Transverse colon (tissue), 4 donors: ENCODE measurements around the gene RGPD8.

Experiments used
- CTCF ChIP-seq, 5 experiments: fragments of 200-600 bp in 3 of 5; fragments of 450-650 bp in 2 of 5; sonication (generic) in 3 of 5; IDR thresholded peaks; 1 replicate in 2 of 5; 2 replicates in 3 of 5; pipeline ENCODE4 v1.5.1; 2016 to 2017; ENCODE audit warnings: antibody characterized with exemption in 5 of 5, inconsistent platforms in 3 of 5, mild to moderate bottlenecking in 2 of 5, moderate library complexity in 1 of 5
- EP300 ChIP-seq: sonication (generic); formaldehyde crosslinking; IDR thresholded peaks from one replicate; pipeline ENCODE4 v1.6.1; 2017; ENCODE audit warnings: antibody characterized with exemption, low read depth
- POLR2A ChIP-seq: fragments of 450-650 bp; IDR thresholded peaks from one replicate; pipeline ENCODE4 v1.6.1; 2016; ENCODE audit warnings: antibody characterized with exemption, mild to moderate bottlenecking, moderate library complexity
- POLR2AphosphoS5 ChIP-seq, 3 donors: sonication (generic); formaldehyde crosslinking; IDR thresholded peaks; one replicate each; pipeline ENCODE4 v1.6.1; 2016; ENCODE audit warnings: antibody characterized with exemption in 3 of 3

GRCh38 chr2:112345030-112346027, 88.1 kb downstream of the RGPD8 start:
- TF ChIP-seq CTCF (IDR thresholded peaks at IDR 0.05): no peak
- TF ChIP-seq EP300: no peak
- TF ChIP-seq POLR2AphosphoS5 (IDR thresholded peaks at IDR 0.05): no peak
- TF ChIP-seq POLR2A: no peak
